Nephron (organoid): ENCODE measurements around the gene ANGPTL2.

Experiments used
- H3K27ac Mint-ChIP-seq, 3 experiments: 2 replicates each; pipeline ENCODE4 v1.8.0; 2020; ENCODE audit warnings: mixed read lengths in 3 of 3, mild to moderate bottlenecking in 2 of 3, moderate library complexity in 1 of 3
- H3K27me3 Mint-ChIP-seq: 2 replicates; pipeline ENCODE4 v1.8.0; 2021; ENCODE audit warnings: low read depth, mild to moderate bottlenecking, moderate library complexity, mixed read lengths
- H3K36me3 Mint-ChIP-seq: 2 replicates; pipeline ENCODE4 v1.8.0; 2020; ENCODE audit warnings: low read depth, mixed read lengths
- H3K4me1 Mint-ChIP-seq: 2 replicates; pipeline ENCODE4 v1.8.0; 2020; ENCODE audit warnings: mixed read lengths
- H3K4me3 Mint-ChIP-seq, 3 experiments: 2 replicates each; pipeline ENCODE4 v1.8.0; 2020; ENCODE audit warnings: mild to moderate bottlenecking in 3 of 3, mixed read lengths in 3 of 3, moderate library complexity in 2 of 3
- H3K9me3 Mint-ChIP-seq: 2 replicates; pipeline ENCODE4 v1.8.0; 2020; ENCODE audit warnings: mixed read lengths
- CTCF ChIP-seq, 3 experiments: fragments of 200-600 bp; sonication (generic); IDR thresholded peaks; one replicate each; pipeline ENCODE4 v1.5.0; 2021; ENCODE audit warnings: antibody characterized with exemption in 3 of 3; ENCODE audit not compliant: unreplicated experiment in 3 of 3

ANGPTL2 gene

DNA sequence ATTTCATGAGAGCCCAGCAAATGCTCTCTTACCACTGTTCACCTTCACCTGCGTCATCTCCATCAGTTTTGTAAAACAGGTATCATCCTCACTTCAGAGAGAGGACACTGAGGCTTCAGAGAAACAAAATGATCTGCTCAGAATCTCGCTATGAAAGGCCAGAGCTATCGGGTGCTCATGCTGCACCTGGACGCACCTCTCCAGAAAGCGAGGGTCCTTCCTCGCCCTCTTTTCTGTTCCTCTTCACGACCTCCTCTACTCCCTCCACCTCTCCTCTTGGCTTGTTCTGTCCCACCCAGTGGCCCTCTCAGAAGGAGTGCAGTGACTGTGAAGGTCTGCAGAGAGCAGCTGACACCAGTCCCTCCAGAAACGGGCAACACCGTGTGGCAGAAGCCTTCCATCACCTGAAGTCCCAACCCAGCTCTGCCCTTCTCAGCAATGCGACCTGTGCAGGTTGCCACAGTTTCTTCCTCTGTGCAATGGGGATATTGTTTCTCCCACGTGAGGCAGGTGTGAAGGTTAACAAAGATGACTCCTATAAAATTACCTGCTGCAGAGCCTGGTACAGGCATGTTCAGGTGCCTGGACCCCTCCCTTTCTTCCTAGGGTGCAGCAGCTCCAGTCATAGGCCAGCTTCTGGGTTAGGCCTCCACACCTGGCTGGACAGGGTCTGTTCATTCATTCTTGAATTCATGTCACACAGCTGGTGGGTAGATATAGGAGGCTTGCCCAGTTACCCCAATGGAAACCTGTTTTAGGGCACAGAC, 45.3 kb upstream of the ANGPTL2 start:
- H3K27ac Mint-ChIP-seq, result no peak overlapping the region
- no peaks in the 10 kb centered on the region for H3K27me3 Mint-ChIP-seq
- no peaks in the 10 kb centered on the region for H3K9me3 Mint-ChIP-seq
- no peaks in the 10 kb centered on the region for H3K36me3 Mint-ChIP-seq
- H3K4me1 Mint-ChIP-seq, result peaks cover 5% of the 10 kb centered on the region
- no peak overlapping the region for H3K4me3 Mint-ChIP-seq
- TF ChIP-seq CTCF (IDR thresholded peaks at IDR 0.05; ENCODE audit: unreplicated experiment in 3 of 3), result no peak

GRCh38 chr9:127166651-127167524, 44.5 kb upstream of the ANGPTL2 start:
- Mint-ChIP-seq H3K36me3 (no peaks in the 10 kb centered on the region), H3K27ac (no peak overlapping the region), H3K4me3 (no peak overlapping the region), H3K9me3 (no peaks in the 10 kb centered on the region), H3K27me3 (no peaks in the 10 kb centered on the region), H3K4me1 (no peaks in the 10 kb centered on the region)
- no peak for TF ChIP-seq CTCF (IDR thresholded peaks at IDR 0.05; ENCODE audit: unreplicated experiment in 3 of 3)

DNA sequence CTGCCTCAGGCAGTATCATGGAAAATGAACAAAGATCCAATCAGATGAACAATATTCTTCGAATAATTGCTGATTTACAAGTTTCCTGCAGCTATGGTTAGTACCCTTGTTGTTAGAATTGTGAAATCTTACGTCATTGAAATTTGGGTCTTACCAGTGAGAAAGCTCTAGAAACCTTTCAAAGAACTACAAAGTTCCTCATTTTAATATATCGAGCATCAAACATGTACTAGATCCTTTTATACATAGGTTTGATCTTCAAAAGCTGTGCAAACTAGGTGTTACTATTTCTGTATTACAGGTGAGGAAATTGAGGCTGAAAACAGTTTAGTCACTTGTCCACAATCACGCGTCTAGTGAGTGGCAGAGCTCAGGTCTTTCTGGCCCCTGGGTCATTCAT, 43.7 kb upstream of the ANGPTL2 start:
- Mint-ChIP-seq H3K27ac (no peak overlapping the region), H3K4me3 (no peak overlapping the region), H3K4me1 (no peaks in the 10 kb centered on the region), H3K27me3 (no peaks in the 10 kb centered on the region), H3K9me3 (no peaks in the 10 kb centered on the region), H3K36me3 (no peaks in the 10 kb centered on the region)
- no peak for TF ChIP-seq CTCF (IDR thresholded peaks at IDR 0.05; ENCODE audit: unreplicated experiment in 3 of 3)

DNA sequence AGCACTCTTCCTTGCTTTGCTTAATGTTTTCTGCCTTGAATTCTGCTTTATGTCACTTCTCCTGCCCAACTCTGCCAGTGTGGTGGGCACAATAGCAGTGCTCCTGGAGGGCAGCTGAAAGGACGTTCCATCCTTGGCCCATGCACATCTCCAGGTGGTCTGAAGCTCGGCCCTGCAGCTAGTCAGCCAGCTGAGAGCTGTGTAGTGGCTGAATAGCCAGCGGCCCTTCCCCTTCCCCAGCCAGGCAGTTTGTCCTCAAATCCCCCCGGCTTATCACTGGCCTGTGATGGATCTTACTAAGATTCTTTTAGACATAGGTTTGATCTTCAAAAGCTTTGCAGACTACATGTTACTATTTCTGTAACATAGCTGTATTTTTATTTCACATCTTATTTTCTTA, 42.7 kb upstream of the ANGPTL2 start:
- H3K27me3 Mint-ChIP-seq, result no peaks in the 10 kb centered on the region
- no peak for TF ChIP-seq CTCF (IDR thresholded peaks at IDR 0.05; ENCODE audit: unreplicated experiment in 3 of 3)
- H3K27ac Mint-ChIP-seq, result no peak overlapping the region
- H3K4me3 Mint-ChIP-seq, result no peak overlapping the region
- H3K4me1 Mint-ChIP-seq, result no peaks in the 10 kb centered on the region
- H3K36me3 Mint-ChIP-seq, result no peaks in the 10 kb centered on the region
- no peaks in the 10 kb centered on the region for H3K9me3 Mint-ChIP-seq

DNA sequence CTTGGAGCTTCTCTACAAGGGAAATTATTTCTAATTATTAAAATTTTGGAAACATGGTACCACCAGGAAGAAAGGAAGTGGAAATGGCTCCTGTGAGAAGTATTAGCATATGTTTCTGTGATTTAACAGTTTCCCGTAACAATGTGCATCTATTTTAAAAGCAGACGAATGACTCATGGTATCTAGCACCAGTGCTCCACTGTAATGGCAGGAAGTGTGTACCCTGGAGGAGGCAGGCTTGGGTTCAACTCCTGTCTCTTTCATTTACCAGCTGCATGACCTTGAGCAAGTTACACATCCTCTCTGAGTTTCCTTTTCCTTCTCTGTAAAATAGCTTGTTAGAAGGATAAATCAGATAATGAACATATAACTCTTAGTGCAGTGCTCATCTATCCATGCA, 41.0 kb upstream of the ANGPTL2 start:
- no peak for TF ChIP-seq CTCF (IDR thresholded peaks at IDR 0.05; ENCODE audit: unreplicated experiment in 3 of 3)
- Mint-ChIP-seq H3K27me3 (peaks cover 4% of the 10 kb centered on the region), H3K9me3 (no peaks in the 10 kb centered on the region), H3K4me3 (no peak overlapping the region), H3K36me3 (no peaks in the 10 kb centered on the region), H3K27ac (no peak overlapping the region), H3K4me1 (peaks cover 7% of the 10 kb centered on the region)
